ENCODE results near the gene ALMS1.
A peak's percentile ranks its signal among the peaks of the same experiment; 100 is the strongest.
"Not testable (repeated sequence)": the region's sequence is repeated elsewhere in the genome, so short reads cannot be mapped to it uniquely, and the experiment has no call there.

The ALMS1 gene

GRCh38 chr2:73536133-73536840 is 150.7 kb downstream of the ALMS1 start:
- H3K27me3 ChIP-seq = no peaks in the 10 kb centered on the region
- no peak for DNase-seq
- TF ChIP-seq, protein P1, sequence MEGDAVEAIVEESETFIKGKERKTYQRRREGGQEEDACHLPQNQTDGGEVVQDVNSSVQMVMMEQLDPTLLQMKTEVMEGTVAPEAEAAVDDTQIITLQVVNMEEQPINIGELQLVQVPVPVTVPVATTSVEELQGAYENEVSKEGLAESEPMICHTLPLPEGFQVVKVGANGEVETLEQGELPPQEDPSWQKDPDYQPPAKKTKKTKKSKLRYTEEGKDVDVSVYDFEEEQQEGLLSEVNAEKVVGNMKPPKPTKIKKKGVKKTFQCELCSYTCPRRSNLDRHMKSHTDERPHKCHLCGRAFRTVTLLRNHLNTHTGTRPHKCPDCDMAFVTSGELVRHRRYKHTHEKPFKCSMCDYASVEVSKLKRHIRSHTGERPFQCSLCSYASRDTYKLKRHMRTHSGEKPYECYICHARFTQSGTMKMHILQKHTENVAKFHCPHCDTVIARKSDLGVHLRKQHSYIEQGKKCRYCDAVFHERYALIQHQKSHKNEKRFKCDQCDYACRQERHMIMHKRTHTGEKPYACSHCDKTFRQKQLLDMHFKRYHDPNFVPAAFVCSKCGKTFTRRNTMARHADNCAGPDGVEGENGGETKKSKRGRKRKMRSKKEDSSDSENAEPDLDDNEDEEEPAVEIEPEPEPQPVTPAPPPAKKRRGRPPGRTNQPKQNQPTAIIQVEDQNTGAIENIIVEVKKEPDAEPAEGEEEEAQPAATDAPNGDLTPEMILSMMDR (IDR thresholded peaks at IDR 0.05; ENCODE audit: low read depth, low read length) = no peak
- no peak overlapping the region for H3K4me3 ChIP-seq (ENCODE audit: low read depth, low read length)
- H3K4me1 ChIP-seq = no peaks in the 10 kb centered on the region
- no peaks in the 10 kb centered on the region for H3K36me3 ChIP-seq
- H3K9me3 ChIP-seq = no peaks in the 10 kb centered on the region

GRCh38 chr2:73560875-73561274 is 175.2 kb downstream of the ALMS1 start:
- H3K27me3 ChIP-seq; H3K4me3 ChIP-seq (ENCODE audit: low read depth, low read length); H3K9me3 ChIP-seq; H3K4me1 ChIP-seq; H3K36me3 ChIP-seq: not testable (repeated sequence)
- DNase-seq = peak; percentile 6

DNA sequence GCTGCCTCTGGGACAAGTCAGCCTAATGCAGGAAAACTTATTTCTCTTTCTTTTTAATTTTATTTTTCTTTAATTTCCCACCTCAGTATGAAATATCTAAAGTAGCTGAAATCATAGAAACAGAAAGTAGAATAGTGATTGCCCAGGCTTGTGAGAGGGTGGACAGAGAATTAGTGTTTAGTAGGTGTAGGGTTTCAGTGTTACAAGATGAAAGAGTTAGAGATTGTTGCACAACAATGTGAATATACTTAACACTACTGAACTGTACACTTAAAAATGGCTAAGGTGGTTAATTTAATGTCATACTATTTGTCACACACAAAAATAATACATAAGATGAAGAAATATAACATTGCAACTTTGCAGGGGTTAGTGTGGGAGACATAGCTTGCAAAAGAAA is 175.8 kb downstream of the ALMS1 start:
- no peaks in the 10 kb centered on the region for H3K27me3 ChIP-seq
- no peaks in the 10 kb centered on the region for H3K36me3 ChIP-seq
- no peak for DNase-seq
- no peaks in the 10 kb centered on the region for H3K9me3 ChIP-seq
- no peaks in the 10 kb centered on the region for H3K4me1 ChIP-seq
- TF ChIP-seq, protein P1 (IDR thresholded peaks at IDR 0.05; ENCODE audit: low read depth, low read length) = no peak
- no peak overlapping the region for H3K4me3 ChIP-seq (ENCODE audit: low read depth, low read length)

DNA sequence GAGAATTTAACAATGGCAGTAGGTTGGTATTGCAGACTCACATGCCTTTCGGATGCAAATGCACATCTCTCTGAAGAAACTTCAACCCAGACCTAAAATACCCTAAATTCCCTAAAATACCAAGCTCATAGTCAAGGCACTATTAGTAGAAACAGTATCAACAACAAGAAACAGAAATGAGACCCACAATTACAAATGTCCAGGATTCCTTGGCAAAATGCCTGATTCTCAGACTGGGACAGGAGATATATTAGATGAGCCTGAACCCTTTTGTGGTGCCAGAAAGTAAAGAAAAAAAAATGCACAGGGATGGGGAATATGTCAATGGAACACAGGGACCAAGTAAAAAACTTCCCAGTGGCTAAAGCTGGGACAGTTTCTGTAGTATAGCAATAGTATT is 179.3 kb downstream of the ALMS1 start:
- DNase-seq = no peak
- TF ChIP-seq, protein P1 (IDR thresholded peaks at IDR 0.05; ENCODE audit: low read depth, low read length) = no peak
- H3K4me3 ChIP-seq (ENCODE audit: low read depth, low read length) = no peak overlapping the region
- no peaks in the 10 kb centered on the region for H3K9me3 ChIP-seq
- no peaks in the 10 kb centered on the region for H3K27me3 ChIP-seq
- H3K4me1 ChIP-seq = no peaks in the 10 kb centered on the region
- H3K36me3 ChIP-seq = no peaks in the 10 kb centered on the region

GRCh38 chr2:73566288-73566878 is 180.7 kb downstream of the ALMS1 start:
- no peaks in the 10 kb centered on the region for H3K9me3 ChIP-seq
- no peak for DNase-seq
- H3K4me1 ChIP-seq = no peaks in the 10 kb centered on the region
- H3K36me3 ChIP-seq = no peaks in the 10 kb centered on the region
- TF ChIP-seq, protein P1 (IDR thresholded peaks at IDR 0.05; ENCODE audit: low read depth, low read length) = no peak
- no peaks in the 10 kb centered on the region for H3K27me3 ChIP-seq
- no peak overlapping the region for H3K4me3 ChIP-seq (ENCODE audit: low read depth, low read length)

DNA sequence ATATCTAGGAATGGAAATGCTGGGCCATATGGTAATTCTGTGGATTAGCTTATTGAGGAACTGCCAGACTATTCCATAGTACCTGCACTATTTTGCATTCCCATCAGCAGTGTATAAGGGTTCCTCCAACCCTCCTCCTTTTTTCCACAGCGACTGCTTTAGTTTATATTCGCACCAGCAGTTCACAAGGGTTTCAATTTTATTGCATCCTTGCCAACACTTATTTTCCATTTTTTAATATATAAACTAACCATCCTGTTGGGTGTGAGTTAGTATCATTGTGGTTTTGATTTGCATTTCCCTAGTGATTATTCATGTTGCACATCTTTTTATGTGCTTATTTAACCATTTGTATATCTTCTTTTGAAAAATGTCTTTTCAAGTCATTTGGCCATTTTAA is 189.6 kb downstream of the ALMS1 start:
- Histone ChIP-seq H3K4me1 (no peaks in the 10 kb centered on the region), H3K4me3 (ENCODE audit: low read depth, low read length) (no peak overlapping the region), H3K36me3 (no peaks in the 10 kb centered on the region), H3K9me3 (no peaks in the 10 kb centered on the region), H3K27me3 (no peaks in the 10 kb centered on the region)
- no peak for DNase-seq
- TF ChIP-seq, protein P1 (IDR thresholded peaks at IDR 0.05; ENCODE audit: low read depth, low read length) = no peak

All from BE2C (cell line).